HUES6 (cell line): ENCODE measurements around the gene PLEKHJ1.
A peak's percentile ranks its signal among the peaks of the same experiment; 100 is the strongest.

Experiments used
- H3K27ac ChIP-seq: 2 replicates; pipeline ENCODE4 v1.7.0; 2013; ENCODE audit warnings: low read depth, mild to moderate bottlenecking, low read length, inconsistent platforms
- H3K27me3 ChIP-seq: 2 replicates; pipeline ENCODE4 v1.6.1; 2013; ENCODE audit warnings: low read length; ENCODE audit not compliant: control insufficient read depth, insufficient read depth
- H3K36me3 ChIP-seq: 2 replicates; pipeline ENCODE4 v1.6.1; 2013; ENCODE audit warnings: low read length; ENCODE audit not compliant: control insufficient read depth, insufficient read depth
- H3K4me1 ChIP-seq: 2 replicates; pipeline ENCODE4 v1.6.1; 2013; ENCODE audit warnings: low read length; ENCODE audit not compliant: control insufficient read depth, insufficient read depth
- H3K4me3 ChIP-seq: 2 replicates; pipeline ENCODE4 v1.5.1; 2013; ENCODE audit warnings: low read depth, low read length
- H3K9ac ChIP-seq: one replicate; pipeline ENCODE4 v1.6.1; 2013; ENCODE audit warnings: mild to moderate bottlenecking, low read length
- H3K9me3 ChIP-seq: 2 replicates; pipeline ENCODE4 v1.6.1; 2013; ENCODE audit warnings: low read depth, low read length; ENCODE audit not compliant: control insufficient read depth, insufficient read depth

PLEKHJ1 gene

GRCh38 chr19:2275588-2276428, 39.7 kb upstream of the PLEKHJ1 start:
- no peaks in the 10 kb centered on the region for H3K9me3 ChIP-seq
- no peak overlapping the region for H3K4me3 ChIP-seq
- no peaks in the 10 kb centered on the region for H3K27me3 ChIP-seq
- no peak overlapping the region for H3K9ac ChIP-seq
- peaks cover 18% of the 10 kb centered on the region for H3K4me1 ChIP-seq
- peaks cover 21% of the 10 kb centered on the region for H3K36me3 ChIP-seq
- no peak overlapping the region for H3K27ac ChIP-seq

- Histone ChIP-seq H3K27ac (no peak overlapping the region), H3K9me3 (no peaks in the 10 kb centered on the region), H3K9ac (no peak overlapping the region), H3K4me3 (no peak overlapping the region), H3K27me3 (no peaks in the 10 kb centered on the region), H3K4me1 (peaks cover 18% of the 10 kb centered on the region), H3K36me3 (peaks cover 21% of the 10 kb centered on the region)
These were observed 38.9 kb upstream of the PLEKHJ1 start for GRCh38 chr19:2274931-2275535.

GRCh38 chr19:2274185-2274711, 38.1 kb upstream of the PLEKHJ1 start:
- Histone ChIP-seq H3K27me3 (no peaks in the 10 kb centered on the region), H3K27ac (no peak overlapping the region), H3K9me3 (no peaks in the 10 kb centered on the region), H3K4me3 (peak overlapping the region; percentile 16; the same call in 1 of the 2 replicates), H3K4me1 (peaks cover 18% of the 10 kb centered on the region), H3K36me3 (peaks cover 21% of the 10 kb centered on the region), H3K9ac (no peak overlapping the region)

GRCh38 chr19:2273356-2274184, 37.4 kb upstream of the PLEKHJ1 start:
- Histone ChIP-seq H3K27me3 (no peaks in the 10 kb centered on the region), H3K36me3 (peaks cover 21% of the 10 kb centered on the region), H3K4me3 (peak overlapping the region; percentile 48), H3K9ac (peak overlapping the region; percentile 28), H3K9me3 (no peaks in the 10 kb centered on the region), H3K4me1 (peaks cover 18% of the 10 kb centered on the region), H3K27ac (no peak overlapping the region)

- Histone ChIP-seq H3K27me3 (no peaks in the 10 kb centered on the region), H3K9ac (peak overlapping the region; percentile 97), H3K4me1 (peaks cover 18% of the 10 kb centered on the region), H3K36me3 (peaks cover 21% of the 10 kb centered on the region), H3K27ac (peak overlapping the region; percentile 67), H3K4me3 (peak overlapping the region; percentile 100), H3K9me3 (no peaks in the 10 kb centered on the region)
These were observed 35.3 kb upstream of the PLEKHJ1 start for GRCh38 chr19:2271234-2272103.

GRCh38 chr19:2270423-2271233, 34.5 kb upstream of the PLEKHJ1 start:
- Histone ChIP-seq H3K4me3 (peak overlapping the region; percentile 100), H3K9ac (peak overlapping the region; percentile 97), H3K9me3 (no peaks in the 10 kb centered on the region), H3K4me1 (peaks cover 18% of the 10 kb centered on the region), H3K36me3 (peaks cover 21% of the 10 kb centered on the region), H3K27me3 (no peaks in the 10 kb centered on the region), H3K27ac (peak overlapping the region; percentile 92)

- H3K4me1 ChIP-seq, result peaks cover 14% of the 10 kb centered on the region
These were observed 34.0 kb upstream of the PLEKHJ1 start for GRCh38 chr19:2270157-2270422.

GRCh38 chr19:2269244-2270156, 33.4 kb upstream of the PLEKHJ1 start:
- H3K4me3 ChIP-seq, result peak overlapping the region; percentile 100
- H3K4me1 ChIP-seq, result peaks cover 14% of the 10 kb centered on the region
- peak overlapping the region; percentile 92 for H3K27ac ChIP-seq
- no peaks in the 10 kb centered on the region for H3K9me3 ChIP-seq
- H3K36me3 ChIP-seq, result peaks cover 21% of the 10 kb centered on the region
- no peaks in the 10 kb centered on the region for H3K27me3 ChIP-seq
- peak overlapping the region; percentile 97 for H3K9ac ChIP-seq

More at GRCh38 chr19:2270157-2270422, 34.0 kb upstream of the PLEKHJ1 start:
- Histone ChIP-seq H3K9ac (peak overlapping the region; percentile 97), H3K9me3 (no peaks in the 10 kb centered on the region), H3K27me3 (no peaks in the 10 kb centered on the region), H3K4me3 (peak overlapping the region; percentile 100), H3K27ac (peak overlapping the region; percentile 92), H3K36me3 (peaks cover 21% of the 10 kb centered on the region)

- Histone ChIP-seq H3K36me3 (peaks cover 19% of the 10 kb centered on the region), H3K9ac (peak overlapping the region; percentile 58), H3K9me3 (no peaks in the 10 kb centered on the region), H3K4me3 (peak overlapping the region; percentile 87), H3K4me1 (peaks cover 14% of the 10 kb centered on the region), H3K27me3 (no peaks in the 10 kb centered on the region), H3K27ac (peak overlapping the region; percentile 62; the same call in 1 of the 2 replicates)
These were observed 32.7 kb upstream of the PLEKHJ1 start for GRCh38 chr19:2268861-2269243.
